Activated CD8-positive, alpha-beta memory T cell treated with anti-CD3 and anti-CD28 coated beads, Interleukin-2, amount 50 U/mL, for 24 hours (primary cell): ENCODE data around the gene PARP6.

Experiments used
- DNase-seq: peaks from one replicate; pipeline ENCODE4 v3.0.0-alpha.2; 2020; ENCODE audit errors: extremely low read depth

PARP6 gene

DNA sequence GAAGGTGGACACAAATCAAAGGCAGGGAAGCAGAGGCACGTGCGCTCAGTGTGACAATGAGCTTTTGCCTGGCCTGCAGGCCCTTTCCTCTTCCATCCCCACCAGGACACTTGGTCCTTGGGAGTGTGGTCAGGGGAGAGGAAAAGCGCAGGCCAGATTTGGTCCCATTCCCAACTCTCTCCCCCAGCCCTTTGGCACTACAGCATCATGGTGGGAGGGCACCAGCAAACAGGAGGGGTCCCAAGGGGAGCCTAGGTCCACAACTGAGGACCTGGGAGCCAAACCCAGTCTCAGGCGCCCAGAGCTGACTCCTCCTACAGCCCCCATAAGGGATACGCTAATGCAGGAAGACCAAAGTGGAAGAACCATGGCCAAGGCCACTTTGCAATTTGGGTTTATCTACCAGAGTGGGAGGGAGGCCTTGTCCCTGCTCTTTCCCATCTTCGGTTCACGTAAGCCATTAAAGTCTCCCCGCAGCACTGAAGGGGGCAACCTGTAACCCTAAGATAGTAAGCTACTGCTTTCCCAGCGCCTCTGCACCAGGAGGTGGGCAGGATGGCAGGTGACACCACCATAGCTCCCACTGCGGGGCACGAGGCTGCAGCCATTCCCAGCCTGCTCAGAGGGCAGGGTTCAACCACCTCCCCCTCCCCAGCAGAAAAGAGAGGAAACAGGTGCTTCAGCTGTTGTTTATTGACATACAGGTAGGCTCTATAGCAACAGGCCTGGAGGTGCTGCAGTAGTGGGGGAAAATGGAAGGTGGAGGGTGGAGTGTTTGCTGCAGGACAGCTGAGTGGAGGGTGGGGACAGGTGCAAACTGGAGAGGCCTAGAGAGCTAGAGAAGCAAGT is 73.8 kb downstream of the PARP6 start:
- DNase-seq: no peak

DNA sequence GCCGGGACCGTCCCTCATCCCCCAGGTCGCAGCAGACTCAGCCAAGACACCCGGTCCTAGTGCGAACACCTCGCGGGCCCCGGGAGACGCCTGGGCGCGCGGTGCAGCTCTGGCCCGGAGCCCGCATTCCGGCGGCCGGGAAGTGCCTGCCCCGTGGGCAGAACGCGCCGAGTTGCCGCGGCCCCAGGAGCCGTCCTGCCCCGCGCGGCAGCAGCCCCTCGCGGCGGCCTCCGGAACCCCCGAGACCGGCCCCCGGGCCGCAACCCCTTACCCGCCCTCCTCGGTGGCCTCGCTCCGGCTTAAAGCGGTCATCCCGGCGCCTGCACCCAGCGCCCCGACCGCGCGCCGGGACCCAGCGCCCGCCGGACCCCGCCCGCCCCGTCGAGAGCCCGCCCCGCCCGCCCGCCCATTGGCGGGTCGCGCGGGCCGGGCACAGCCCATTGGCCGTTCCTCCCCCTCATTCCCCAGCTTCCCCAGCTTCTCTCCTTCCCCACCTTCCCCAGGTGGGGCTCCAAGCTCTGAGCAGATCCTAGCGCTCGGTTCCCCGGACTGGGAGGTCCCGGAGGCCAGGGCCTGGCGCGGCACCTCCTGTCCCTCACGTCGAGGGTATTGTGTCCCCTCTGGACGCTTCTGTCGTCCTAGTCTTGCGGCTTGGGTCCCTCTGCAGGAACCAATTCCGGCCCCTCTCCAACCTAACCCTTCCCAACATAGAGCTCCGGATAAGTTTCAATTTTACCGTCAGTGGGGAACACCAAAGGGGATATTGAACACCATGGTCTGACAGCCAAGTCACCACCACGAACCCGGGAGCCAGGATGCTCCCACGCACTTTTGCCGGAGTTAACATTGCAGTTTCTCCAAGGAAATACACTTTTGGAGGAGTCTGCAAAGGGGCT is 74.6 kb downstream of the PARP6 start, which contains the start of gene GRAMD2A:
TSS of gene GRAMD2A (minus strand) at position 328 of the 896 bp plus-strand sequence.
- no peak for DNase-seq

DNA sequence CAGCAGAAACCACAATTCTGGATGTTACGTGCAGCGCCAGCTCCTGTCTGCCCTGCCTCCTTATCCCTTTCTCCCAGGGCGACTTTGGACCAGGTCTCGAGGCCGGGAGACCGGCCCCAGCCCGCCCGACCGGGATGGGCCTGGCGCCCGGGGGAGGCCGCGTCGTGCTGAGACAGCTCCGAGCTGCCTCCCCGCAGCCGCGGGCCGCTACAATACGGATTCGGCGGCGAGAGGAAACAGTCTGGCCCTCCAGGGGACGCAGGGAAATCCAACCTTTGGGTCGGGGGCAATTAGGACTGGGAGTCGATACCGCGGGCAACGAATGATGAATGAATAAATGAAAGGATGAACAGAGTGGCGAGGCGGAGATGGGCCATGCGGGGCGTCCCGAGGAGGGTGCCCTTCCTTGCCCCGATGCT is 75.3 kb downstream of the PARP6 start:
- DNase-seq: no peak

DNA sequence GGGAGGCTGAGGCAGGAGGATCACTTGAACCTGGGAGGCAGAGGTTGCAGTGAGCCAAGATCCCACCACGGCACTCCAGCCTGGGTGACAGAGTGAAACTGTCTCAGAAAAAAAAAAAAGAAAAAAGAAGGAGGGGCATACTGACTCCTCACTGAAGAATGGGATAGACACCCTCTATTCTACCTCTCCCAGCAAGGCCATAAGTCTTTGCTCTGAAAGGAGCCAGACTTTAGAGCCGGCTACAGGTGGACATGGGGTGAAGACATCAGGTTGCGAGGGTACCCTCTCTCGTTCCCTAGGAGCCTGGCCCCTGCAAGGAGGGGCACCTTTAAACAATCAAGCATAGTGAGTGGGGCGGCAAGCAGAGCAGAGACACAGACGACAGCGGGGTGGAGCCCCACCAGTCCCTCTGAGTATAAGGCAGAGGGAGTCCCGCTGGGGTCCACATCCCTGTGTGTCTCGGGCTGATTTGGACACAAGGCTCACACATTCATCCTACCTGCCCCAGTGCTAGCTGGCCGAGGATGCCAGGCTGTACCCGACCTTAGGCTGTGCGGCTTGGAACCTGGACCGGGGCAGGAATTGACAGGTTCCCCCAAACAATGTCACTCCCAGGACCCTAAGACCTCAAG is 75.8 kb downstream of the PARP6 start:
- no peak for DNase-seq

DNA sequence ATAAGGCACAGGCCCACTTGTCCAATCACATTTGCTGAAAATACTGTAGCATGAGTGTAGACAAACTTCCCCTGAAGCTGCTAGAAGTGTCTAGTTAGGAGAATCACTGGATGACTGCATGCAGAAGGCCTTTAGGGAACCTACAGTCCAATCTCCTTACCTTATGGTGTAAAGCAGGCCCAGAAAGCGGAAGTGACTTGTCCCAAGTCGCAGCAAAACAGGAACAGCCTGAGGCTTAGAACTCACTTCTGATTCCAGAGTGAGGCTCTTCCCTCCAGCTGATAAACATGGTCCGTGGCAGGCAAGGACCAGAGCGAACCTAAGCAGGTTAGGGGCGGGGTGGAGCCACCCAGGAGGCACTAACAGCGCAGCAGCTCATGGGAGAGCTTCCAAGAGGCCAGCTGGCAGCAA is 77.2 kb downstream of the PARP6 start:
- DNase-seq: no peak

DNA sequence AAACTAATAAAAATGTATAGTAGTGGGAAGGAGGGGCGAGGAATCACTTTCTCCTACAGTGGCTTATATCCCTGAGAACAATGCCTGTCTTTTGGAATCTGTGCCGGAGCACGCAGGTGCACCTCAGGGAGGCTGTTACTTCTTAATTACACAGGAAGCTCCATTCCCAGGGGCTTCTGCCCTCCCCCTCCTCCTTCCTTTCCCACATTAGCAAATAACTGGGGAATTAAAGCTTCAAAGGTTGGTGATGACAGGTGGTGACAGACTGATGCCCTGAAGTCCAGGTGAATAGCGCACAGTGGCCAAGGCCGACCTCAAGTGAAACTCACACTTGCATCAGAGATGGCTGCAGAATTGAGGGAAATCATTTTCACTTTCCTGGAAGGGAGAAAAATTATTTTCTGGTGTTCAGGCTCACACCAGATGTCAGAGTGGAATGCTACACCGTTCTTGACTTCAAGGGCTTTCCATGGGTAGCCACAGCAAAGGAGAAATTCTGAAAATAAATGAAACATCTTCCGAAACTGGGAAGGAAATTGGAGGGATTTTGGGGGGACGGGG is 78.4 kb downstream of the PARP6 start:
- DNase-seq: no peak

DNA sequence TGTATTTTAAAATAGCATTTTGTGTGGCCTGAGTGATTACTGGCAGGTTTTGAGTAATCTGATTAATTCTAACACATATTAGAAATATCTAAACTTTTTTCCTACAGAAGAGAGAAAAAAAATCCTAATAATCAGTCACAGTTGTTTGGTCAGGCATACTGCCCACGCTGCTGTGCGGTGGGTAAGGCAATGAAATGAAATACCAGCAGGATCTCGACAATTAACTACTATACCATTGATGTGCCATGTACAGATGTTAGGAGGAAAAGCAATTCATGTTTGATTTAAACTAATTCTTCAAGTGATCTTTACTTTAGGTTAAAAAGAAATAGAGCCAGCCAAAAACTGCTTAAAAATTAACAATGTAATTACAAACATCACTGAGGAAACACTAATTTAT is 79.9 kb downstream of the PARP6 start:
- DNase-seq: no peak
